IMR-90 (cell line): ENCODE data around the gene LY86. TPM values are rescaled to one million over a fixed set of nuclear protein-coding genes. Genes with fewer than 3 reads are reported as not detected.

Source experiments
- ATAC-seq: fragments of 200-7000 bp; cut with Tn5 transposase; 2 replicates; pipeline ENCODE4 v1.9.1; 2020; ENCODE audit warnings: low read depth, mild to moderate bottlenecking, moderate library complexity
- BruUV-seq: library from RNA; stranded (reverse); fragments of 400-500 nt; replicated peaks from 2 replicates; lab custom pipeline; 2021; lab: Mats Ljungman, UMichigan
- CTCF ChIA-PET: fragments of 300-600 bp; formaldehyde crosslinking; extraction: SDS; loops from one replicate; lab custom pipeline; 2021; ENCODE audit warnings: antibody characterized with exemption; lab: Yijun Ruan, JAX
- POLR2A ChIA-PET: fragments of 300-600 bp; sonication (Branson Sonifier 250); formaldehyde crosslinking; loops from one replicate; lab custom pipeline; 2022; ENCODE audit warnings: antibody characterized with exemption; ENCODE audit not compliant: unreplicated experiment; lab: Charles Lee
- DNase-seq: peaks from one replicate; pipeline ENCODE4 v3.0.0; 2013
- H2AFZ ChIP-seq: replicated peaks from 2 replicates; pipeline ENCODE3; 2013; ENCODE audit warnings: low read length, mild to moderate bottlenecking; ENCODE audit not compliant: poor library complexity
- H2AK5ac ChIP-seq: 2 replicates; pipeline ENCODE4 v1.6.1; 2013; ENCODE audit warnings: low read depth, low read length, inconsistent platforms
- H2AK9ac ChIP-seq: replicated peaks from 2 replicates; pipeline ENCODE3; 2013; ENCODE audit warnings: mild to moderate bottlenecking, low read depth, low read length, moderate library complexity; ENCODE audit not compliant: poor library complexity
- H2BK120ac ChIP-seq: 2 replicates; pipeline ENCODE4 v1.6.1; 2013; ENCODE audit warnings: low read depth, low read length, inconsistent platforms
- H2BK15ac ChIP-seq: 3 replicates; pipeline ENCODE4 v1.6.1; 2013; ENCODE audit warnings: low read depth, low read length, inconsistent platforms
- H2BK20ac ChIP-seq: 2 replicates; pipeline ENCODE4 v1.6.1; 2013; ENCODE audit warnings: low read depth, mild to moderate bottlenecking, inconsistent platforms, low read length, moderate library complexity
- H2BK5ac ChIP-seq: 2 replicates; pipeline ENCODE4 v1.6.1; 2013; ENCODE audit warnings: mild to moderate bottlenecking, low read depth, low read length, inconsistent platforms; ENCODE audit not compliant: poor library complexity, severe bottlenecking
- H3K14ac ChIP-seq: replicated peaks from 2 replicates; pipeline ENCODE4 v1.6.1; 2013; ENCODE audit warnings: low read depth, low read length, inconsistent platforms
- H3K18ac ChIP-seq: 2 replicates; pipeline ENCODE4 v1.6.1; 2013; ENCODE audit warnings: low read depth, low read length, control low read depth
- H3K23ac ChIP-seq: 2 replicates; pipeline ENCODE4 v1.6.1; 2013; ENCODE audit warnings: low read depth, low read length, inconsistent platforms
- H3K27ac ChIP-seq: 2 replicates; pipeline ENCODE4 v1.5.1; 2013; ENCODE audit warnings: mild to moderate bottlenecking, control low read depth, low read length; ENCODE audit not compliant: insufficient read depth
- H3K27me3 ChIP-seq: 2 replicates; pipeline ENCODE4 v1.6.1; 2013; ENCODE audit warnings: low read length; ENCODE audit not compliant: control insufficient read depth, insufficient read depth
- H3K36me3 ChIP-seq: 2 replicates; pipeline ENCODE4 v1.6.1; 2013; ENCODE audit warnings: low read length, mixed read lengths; ENCODE audit not compliant: control insufficient read depth, insufficient read depth
- H3K4ac ChIP-seq: 2 replicates; pipeline ENCODE4 v1.6.1; 2013; ENCODE audit warnings: low read depth, low read length, inconsistent platforms
- H3K4me1 ChIP-seq: 2 replicates; pipeline ENCODE4 v1.6.1; 2013; ENCODE audit warnings: low read length, mixed read lengths; ENCODE audit not compliant: control insufficient read depth, insufficient read depth
- H3K4me2 ChIP-seq: 2 replicates; pipeline ENCODE4 v1.6.1; 2013; ENCODE audit warnings: low read depth, mild to moderate bottlenecking, control low read depth, low read length, moderate library complexity
- H3K4me3 ChIP-seq: 2 replicates; pipeline ENCODE4 v1.5.1; 2013; ENCODE audit warnings: low read depth, mild to moderate bottlenecking, control low read depth, low read length, moderate library complexity; ENCODE audit not compliant: insufficient read depth
- H3K56ac ChIP-seq: 2 replicates; pipeline ENCODE4 v1.6.1; 2013; ENCODE audit warnings: low read length, inconsistent platforms; ENCODE audit not compliant: insufficient read depth; ENCODE audit errors: extremely low read depth
- H3K79me1 ChIP-seq, 2 experiments: 2 replicates each; pipeline ENCODE4 v1.6.1; 2013; ENCODE audit warnings: low read length in 2 of 2, inconsistent platforms in 1 of 2, low read depth in 1 of 2
- H3K9ac ChIP-seq: 2 replicates; pipeline ENCODE4 v1.6.1; 2013; ENCODE audit warnings: low read depth, low read length, control low read depth
- H3K9me1 ChIP-seq: 2 replicates; pipeline ENCODE4 v1.6.1; 2013; ENCODE audit warnings: low read length, inconsistent platforms; ENCODE audit not compliant: insufficient read depth
- H3K9me3 ChIP-seq: 2 replicates; pipeline ENCODE4 v1.6.1; 2013; ENCODE audit warnings: low read length; ENCODE audit not compliant: control insufficient read depth, insufficient read depth
- H4K20me1 ChIP-seq: 2 replicates; pipeline ENCODE4 v1.6.1; 2013; ENCODE audit warnings: low read length, inconsistent platforms; ENCODE audit not compliant: insufficient read depth
- H4K5ac ChIP-seq: 2 replicates; pipeline ENCODE4 v1.6.1; 2013; ENCODE audit warnings: mild to moderate bottlenecking, low read depth, low read length, control low read depth
- H4K8ac ChIP-seq, 2 experiments: 2 replicates each; pipeline ENCODE4 v1.6.1; 2013; ENCODE audit warnings: low read depth in 2 of 2, low read length in 2 of 2, control low read depth in 1 of 2, inconsistent platforms in 1 of 2
- H4K91ac ChIP-seq: 2 replicates; pipeline ENCODE4 v1.6.1; 2013; ENCODE audit warnings: low read depth, low read length, inconsistent platforms; ENCODE audit not compliant: insufficient read depth
- BHLHE40 ChIP-seq: fragments of 150-350 bp; IDR thresholded peaks from 2 replicates; pipeline ENCODE4 v1.6.1; 2016; ENCODE audit warnings: mild to moderate bottlenecking, low read depth, low read length
- CEBPB ChIP-seq: IDR thresholded peaks from 2 replicates; pipeline ENCODE4 v1.6.1; 2012; ENCODE audit warnings: low read depth, low read length, improper control_type of control experiment
- CHD1 ChIP-seq: IDR thresholded peaks from 2 replicates; pipeline ENCODE4 v1.6.1; 2012; ENCODE audit warnings: low read depth, low read length, improper control_type of control experiment
- FOS ChIP-seq: fragments of 150-350 bp; IDR thresholded peaks from 2 replicates; pipeline ENCODE4 v1.6.1; 2016; ENCODE audit warnings: low read depth, low read length
- MAFK ChIP-seq: IDR thresholded peaks from 2 replicates; pipeline ENCODE4 v1.6.1; 2012; ENCODE audit warnings: low read depth, low read length, improper control_type of control experiment
- MXI1 ChIP-seq: IDR thresholded peaks from 2 replicates; pipeline ENCODE4 v1.6.1; 2012; ENCODE audit warnings: low read depth, mild to moderate bottlenecking, low read length, moderate library complexity, borderline replicate concordance
- NFE2L2 ChIP-seq: fragments of 150-350 bp; IDR thresholded peaks from 2 replicates; pipeline ENCODE4 v1.6.1; 2016; ENCODE audit warnings: low read depth, mild to moderate bottlenecking, low read length
- POLR2A ChIP-seq: IDR thresholded peaks from 2 replicates; pipeline ENCODE4 v1.6.1; 2012; ENCODE audit warnings: mild to moderate bottlenecking, low read depth, low read length
- RCOR1 ChIP-seq: IDR thresholded peaks from 2 replicates; pipeline ENCODE4 v1.6.1; 2012; ENCODE audit warnings: mild to moderate bottlenecking, low read length, improper control_type of control experiment; ENCODE audit not compliant: insufficient replicate concordance
- RFX5 ChIP-seq: IDR thresholded peaks from 2 replicates; pipeline ENCODE4 v1.8.0; 2012; ENCODE audit warnings: low read depth, mild to moderate bottlenecking, low read length, moderate library complexity
- SMC3 ChIP-seq: fragments of 150-350 bp; IDR thresholded peaks from 2 replicates; pipeline ENCODE4 v1.6.1; 2016; ENCODE audit warnings: low read depth, mild to moderate bottlenecking, antibody characterized with exemption, low read length, moderate library complexity
- WGBS, 2 experiments: methylation state at CpG; one replicate each; pipeline versions ENCODE4 v1.1.5 to v1.1.7; 2013; ENCODE audit warnings: missing lambda C conversion rate in 2 of 2; ENCODE audit not compliant: insufficient read length in 1 of 2; ENCODE audit errors: extremely low coverage in 2 of 2; 5-methylcytosine and 5-hydroxymethylcytosine counted together
- dilution Hi-C: fragments of 300-500 bp; cut with HindIII; formaldehyde crosslinking; loops from one replicate; pipeline ENCODE4 v1.14.3; 2018; ENCODE audit warnings: low sequenced_read_pairs; ENCODE audit not compliant: unreplicated experiment
- in situ Hi-C: fragments of 300-500 bp; cut with MboI; formaldehyde crosslinking; loops from 3 replicates; pipeline ENCODE4 v1.14.3; 2019; ENCODE audit warnings: low sequenced_read_pairs, inconsistent platforms, mixed read lengths
- intact Hi-C: fragments of 100-400 bp; cut with micrococcal nuclease; formaldehyde crosslinking; loops from 2 replicates; pipeline ENCODE4 v1.10.0; 2022
- polyA plus RNA-seq, 3 experiments: library from polyadenylated mRNA; depleted of rRNA; stranded (reverse); fragments of >200 nt; gene quantifications; 2 replicates each; pipeline ENCODE4 v1.2.3, GENCODE V29; 2012; ENCODE audit warnings: low replicate concordance in 1 of 3
- total RNA-seq: library from RNA; depleted of rRNA; stranded (reverse); fragments of >200 nt; gene quantifications from 2 replicates; pipeline ENCODE4 v1.2.3, GENCODE V29; 2012
- TF ChIP-seq, protein P1 (sequence below): fragments of 150-350 bp; IDR thresholded peaks from 2 replicates; pipeline ENCODE4 v1.6.1; 2016; ENCODE audit warnings: low read depth, mild to moderate bottlenecking, low read length, moderate library complexity, borderline replicate concordance
- TF ChIP-seq, protein P2 (sequence below): fragments of 150-350 bp; IDR thresholded peaks from 2 replicates; pipeline ENCODE4 v1.6.1; 2017; ENCODE audit warnings: mild to moderate bottlenecking, antibody characterized with exemption, low read length, low read depth

Gene LY86
- total and polyA plus RNA-seq, 2 of the 4 experiments (the other 2 are of a cell fraction), result not detected

DNA sequence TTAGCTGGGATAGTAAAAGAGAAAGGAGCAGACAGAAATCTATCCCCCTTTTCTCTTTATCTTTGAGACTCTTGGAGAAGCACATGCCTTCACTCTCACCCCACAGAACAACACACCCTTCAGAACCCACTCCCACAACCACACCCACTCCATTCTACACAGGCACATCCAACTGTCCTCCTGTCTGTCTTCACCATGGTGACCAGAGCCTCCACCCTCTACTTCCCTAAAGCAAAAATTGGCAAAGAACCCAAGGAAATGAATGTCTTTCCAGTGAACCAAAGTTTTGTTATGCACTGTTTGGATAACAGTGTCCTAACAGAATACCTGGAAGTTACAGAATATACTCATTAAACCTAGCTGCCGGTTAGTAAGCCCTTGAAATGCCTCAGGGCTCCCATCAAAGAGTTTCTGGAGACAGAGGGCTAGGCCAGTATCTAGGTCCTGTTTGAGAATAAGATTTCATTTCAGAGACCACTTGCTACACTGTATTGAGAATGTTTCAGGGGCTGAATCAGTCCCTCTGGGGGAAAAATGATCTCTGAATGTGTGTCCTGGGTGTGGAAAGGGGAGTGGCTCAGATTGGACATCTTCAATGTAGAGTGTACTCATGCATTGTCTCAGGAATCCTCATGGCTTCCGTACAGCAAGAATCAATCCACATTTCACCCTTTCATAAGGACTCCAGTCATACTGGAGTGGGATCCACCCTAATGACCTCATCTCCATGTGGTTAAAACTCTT, 101.1 kb downstream of the LY86 start (continued):
- no peak for TF ChIP-seq MXI1

DNA sequence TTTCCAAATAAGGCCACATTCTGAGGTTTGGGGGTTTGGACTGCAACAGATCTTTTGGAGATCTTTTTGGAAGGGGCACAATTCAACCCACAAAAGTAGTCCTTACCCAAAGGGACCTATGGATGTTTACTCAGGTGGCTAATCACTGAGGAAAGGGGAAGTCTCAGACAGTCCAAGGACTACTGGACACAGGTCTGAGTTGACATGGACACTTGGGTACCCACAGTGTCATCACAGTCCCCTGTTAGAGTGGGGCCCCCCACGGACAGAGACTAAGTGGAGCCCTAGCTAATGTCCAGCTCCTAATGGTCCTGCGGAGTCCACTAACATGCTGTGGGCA, 101.6 kb downstream of the LY86 start:
- Histone ChIP-seq H2BK15ac (no peak overlapping the region), H3K27me3 (no peaks in the 10 kb centered on the region), H3K36me3 (no peaks in the 10 kb centered on the region), H3K56ac (no peak overlapping the region), H2BK120ac (peak overlapping the region; percentile 35; the same call in 1 of the 2 replicates), H3K27ac (no peak overlapping the region), H3K4me3 (no peak overlapping the region), H2BK20ac (no peak overlapping the region), H3K4me1 (peaks cover 2% of the 10 kb centered on the region; the same call in 1 of the 2 replicates), H3K79me1 (no peaks in the 10 kb centered on the region), H2AK5ac (no peak overlapping the region), H3K18ac (no peak overlapping the region), H4K91ac (no peak overlapping the region), H4K5ac (no peak overlapping the region), H3K9me3 (no peaks in the 10 kb centered on the region), H4K8ac (peak overlapping the region in 1 of 2 experiments; percentile 14; a peak in 1 of 4 replicates), H3K14ac (0 out of 2 replicates have a peak overlapping the region, but pooled peaks have one; percentile 45), H3K4ac (no peak overlapping the region), H2BK5ac (no peak overlapping the region), H3K9ac (no peak overlapping the region), H3K4me2 (no peak overlapping the region), H3K9me1 (no peaks in the 10 kb centered on the region), H2AK9ac (peak overlapping the region; percentile 31), H3K23ac (0 out of 2 replicates have a peak overlapping the region, but pooled peaks have one; percentile 3), H4K20me1 (no peaks in the 10 kb centered on the region), H2AFZ (no peak overlapping the region)
- ChIA-PET CTCF (no interaction called here), POLR2A (no interaction called here)
- ATAC-seq, result no peak
- TF ChIP-seq CEBPB (no peak), RFX5 (no peak), MXI1 (no peak), CHD1 (no peak), SMC3 (no peak), BHLHE40 (no peak), NFE2L2 (no peak), POLR2A (no peak), RCOR1 (no peak), FOS (no peak), MAFK (no peak)
- TF ChIP-seq, protein P1, sequence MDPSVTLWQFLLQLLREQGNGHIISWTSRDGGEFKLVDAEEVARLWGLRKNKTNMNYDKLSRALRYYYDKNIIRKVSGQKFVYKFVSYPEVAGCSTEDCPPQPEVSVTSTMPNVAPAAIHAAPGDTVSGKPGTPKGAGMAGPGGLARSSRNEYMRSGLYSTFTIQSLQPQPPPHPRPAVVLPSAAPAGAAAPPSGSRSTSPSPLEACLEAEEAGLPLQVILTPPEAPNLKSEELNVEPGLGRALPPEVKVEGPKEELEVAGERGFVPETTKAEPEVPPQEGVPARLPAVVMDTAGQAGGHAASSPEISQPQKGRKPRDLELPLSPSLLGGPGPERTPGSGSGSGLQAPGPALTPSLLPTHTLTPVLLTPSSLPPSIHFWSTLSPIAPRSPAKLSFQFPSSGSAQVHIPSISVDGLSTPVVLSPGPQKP, result no peak
- TF ChIP-seq, protein P2, sequence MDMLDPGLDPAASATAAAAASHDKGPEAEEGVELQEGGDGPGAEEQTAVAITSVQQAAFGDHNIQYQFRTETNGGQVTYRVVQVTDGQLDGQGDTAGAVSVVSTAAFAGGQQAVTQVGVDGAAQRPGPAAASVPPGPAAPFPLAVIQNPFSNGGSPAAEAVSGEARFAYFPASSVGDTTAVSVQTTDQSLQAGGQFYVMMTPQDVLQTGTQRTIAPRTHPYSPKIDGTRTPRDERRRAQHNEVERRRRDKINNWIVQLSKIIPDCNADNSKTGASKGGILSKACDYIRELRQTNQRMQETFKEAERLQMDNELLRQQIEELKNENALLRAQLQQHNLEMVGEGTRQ, result no peak
- intact Hi-C loops, result no loop called here
- dilution Hi-C loops, result no loop called here
- DNase-seq, result no peak
- BruUV-seq, result no TSS peak
- 100% methylated on average over 1 of the region's 2 CpGs; no CpG with 5 or more reads in 1 of the 2 experiments for WGBS, 2 experiments
- in situ Hi-C loops, result loop anchor here (25.0 kb wide), 1 partner anchor 922 kb away; no protein-coding TSS in a partner anchor
